OCI-LY3 (cell line): ENCODE data around the gene SLC8A1.

ENCODE experiments used
- EZH2phosphoT487 ChIP-seq: fragments of 200-600 bp; shearing (Covaris generic); IDR thresholded peaks from 2 replicates; pipeline ENCODE4 v1.6.1; 2018; ENCODE audit warnings: antibody characterized with exemption, mixed run types, low read depth
- TF ChIP-seq, protein P1 (sequence below): fragments of 200-600, 300-600 bp; sonication (generic); IDR thresholded peaks from 2 replicates; pipeline ENCODE4 v1.5.1; 2014; ENCODE audit warnings: antibody characterized with exemption, low read length, low read depth

DNA sequence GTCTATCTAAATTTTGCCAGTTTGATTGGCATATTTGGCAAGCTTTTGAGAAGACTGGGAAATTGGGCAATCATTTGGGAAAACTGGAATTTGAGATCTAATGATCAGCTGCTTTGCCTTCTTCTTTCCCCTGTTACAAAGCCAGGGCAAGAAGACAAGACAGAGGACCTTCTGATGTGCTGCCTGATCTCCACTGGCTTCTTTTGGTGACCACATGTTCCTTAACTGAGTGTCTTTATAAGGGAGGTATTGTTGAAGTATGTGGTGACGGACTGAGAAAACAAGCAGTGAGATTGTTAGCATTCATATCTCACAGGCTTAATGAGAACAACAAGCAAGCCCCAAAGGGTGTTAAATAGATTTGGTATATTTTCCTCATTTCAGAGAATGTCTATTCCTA, 175.8 kb downstream of the SLC8A1 start:
- TF ChIP-seq, protein P1, sequence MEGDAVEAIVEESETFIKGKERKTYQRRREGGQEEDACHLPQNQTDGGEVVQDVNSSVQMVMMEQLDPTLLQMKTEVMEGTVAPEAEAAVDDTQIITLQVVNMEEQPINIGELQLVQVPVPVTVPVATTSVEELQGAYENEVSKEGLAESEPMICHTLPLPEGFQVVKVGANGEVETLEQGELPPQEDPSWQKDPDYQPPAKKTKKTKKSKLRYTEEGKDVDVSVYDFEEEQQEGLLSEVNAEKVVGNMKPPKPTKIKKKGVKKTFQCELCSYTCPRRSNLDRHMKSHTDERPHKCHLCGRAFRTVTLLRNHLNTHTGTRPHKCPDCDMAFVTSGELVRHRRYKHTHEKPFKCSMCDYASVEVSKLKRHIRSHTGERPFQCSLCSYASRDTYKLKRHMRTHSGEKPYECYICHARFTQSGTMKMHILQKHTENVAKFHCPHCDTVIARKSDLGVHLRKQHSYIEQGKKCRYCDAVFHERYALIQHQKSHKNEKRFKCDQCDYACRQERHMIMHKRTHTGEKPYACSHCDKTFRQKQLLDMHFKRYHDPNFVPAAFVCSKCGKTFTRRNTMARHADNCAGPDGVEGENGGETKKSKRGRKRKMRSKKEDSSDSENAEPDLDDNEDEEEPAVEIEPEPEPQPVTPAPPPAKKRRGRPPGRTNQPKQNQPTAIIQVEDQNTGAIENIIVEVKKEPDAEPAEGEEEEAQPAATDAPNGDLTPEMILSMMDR, result no peak
- TF ChIP-seq EZH2phosphoT487, result no peak
